NCI-H748 (cell line): ENCODE measurements around the gene RARRES2.

ENCODE experiments used
- DNase-seq: peaks from one replicate; lab custom pipeline; 2025; ENCODE audit not compliant: unreplicated experiment; lab: John Stamatoyannopoulos, UW

Gene RARRES2

GRCh38 chr7:150363370-150363769, 21.9 kb upstream of the RARRES2 start:
- no peak for DNase-seq

GRCh38 chr7:150361807-150362621, 20.6 kb upstream of the RARRES2 start:
- DNase-seq, result no peak

GRCh38 chr7:150361402-150361801, 20.0 kb upstream of the RARRES2 start:
- DNase-seq, result no peak

GRCh38 chr7:150360363-150361058, 19.1 kb upstream of the RARRES2 start:
- DNase-seq, result no peak

GRCh38 chr7:150359622-150360362, 18.4 kb upstream of the RARRES2 start:
- DNase-seq, result no peak

GRCh38 chr7:150358988-150359621, 17.7 kb upstream of the RARRES2 start:
- no peak for DNase-seq

GRCh38 chr7:150358433-150358832, 17.0 kb upstream of the RARRES2 start:
- no peak for DNase-seq

GRCh38 chr7:150357771-150358427, 16.5 kb upstream of the RARRES2 start:
- DNase-seq, result no peak

- peak; percentile 15 for DNase-seq
Measured at GRCh38 chr7:150357270-150357669, 15.8 kb upstream of the RARRES2 start.

GRCh38 chr7:150356265-150356897, 15.0 kb upstream of the RARRES2 start:
- peak; percentile 37 for DNase-seq

GRCh38 chr7:150355666-150356059, 14.2 kb upstream of the RARRES2 start:
- no peak for DNase-seq

- no peak for DNase-seq
Measured at GRCh38 chr7:150351587-150352194, 10.3 kb upstream of the RARRES2 start.

GRCh38 chr7:150346922-150347321, 5.5 kb upstream of the RARRES2 start:
- DNase-seq, result no peak

GRCh38 chr7:150345012-150345411, 3.6 kb upstream of the RARRES2 start:
- no peak for DNase-seq

GRCh38 chr7:150344299-150344698, 2.9 kb upstream of the RARRES2 start:
- DNase-seq, result no peak

- DNase-seq, result no peak
Measured at GRCh38 chr7:150343225-150343624, 1.8 kb upstream of the RARRES2 start.

- DNase-seq, result no peak
Measured at GRCh38 chr7:150342121-150342408, 636 bp upstream of the RARRES2 start.

- DNase-seq, result no peak
Measured at GRCh38 chr7:150340875-150341262, 560 bp downstream of the RARRES2 start.

GRCh38 chr7:150340024-150340749, 1.2 kb downstream of the RARRES2 start:
- DNase-seq, result no peak
